Panc1 (cell line): Measurements from ENCODE around the gene KIF2B.

Experiments used
- CTCF ChIP-seq: fragments of 450-650 bp; IDR thresholded peaks from 2 replicates; pipeline ENCODE4 v1.5.1; 2017; ENCODE audit warnings: mild to moderate bottlenecking
- POLR2AphosphoS5 ChIP-seq: IDR thresholded peaks from 2 replicates; pipeline ENCODE4 v1.6.1; 2012; ENCODE audit warnings: mild to moderate bottlenecking, low read depth, low read length, moderate library complexity
- SIN3A ChIP-seq: IDR thresholded peaks from 2 replicates; pipeline ENCODE4 v1.6.1; 2012; ENCODE audit warnings: low read depth, mild to moderate bottlenecking, low read length, moderate library complexity, borderline replicate concordance; ENCODE audit not compliant: insufficient read depth
- TCF7L2 ChIP-seq: IDR thresholded peaks from 2 replicates; pipeline ENCODE4 v1.6.1; 2011; ENCODE audit warnings: mild to moderate bottlenecking, low read depth, low read length, inconsistent platforms

- TF ChIP-seq CTCF (no peak), SIN3A (no peak), POLR2AphosphoS5 (no peak), TCF7L2 (no peak)
Measured at GRCh38 chr17:53794875-53795274, 27.9 kb upstream of the KIF2B start.
